Spinal cord (tissue), 10 donors: ENCODE measurements around the gene EPHB2. TPM values are rescaled to one million over a fixed set of nuclear protein-coding genes. Genes with fewer than 3 reads are reported as not detected.

ENCODE experiments used
- DNase-seq, 6 donors: peaks; one replicate each; pipeline versions ENCODE4 v3.0.0 to v3.0.0-alpha.2; 2013 to 2015; ENCODE audit warnings: low spot score in 6 of 6, low read depth in 4 of 6
- H3K27ac ChIP-seq: one replicate; pipeline ENCODE4 v1.5.1; 2013; ENCODE audit warnings: low read depth, low read length, control low read depth
- H3K27me3 ChIP-seq: one replicate; pipeline ENCODE4 v1.6.1; 2013; ENCODE audit warnings: low read length; ENCODE audit not compliant: control insufficient read depth, insufficient read depth
- H3K36me3 ChIP-seq: one replicate; pipeline ENCODE4 v1.6.1; 2013; ENCODE audit warnings: low read length; ENCODE audit not compliant: control insufficient read depth, insufficient read depth
- H3K4me1 ChIP-seq: one replicate; pipeline ENCODE4 v1.6.1; 2013; ENCODE audit warnings: low read length; ENCODE audit not compliant: control insufficient read depth, insufficient read depth
- H3K4me3 ChIP-seq: one replicate; pipeline ENCODE4 v1.5.1; 2013; ENCODE audit warnings: low read depth, low read length, control low read depth
- H3K9me3 ChIP-seq: one replicate; pipeline ENCODE4 v1.6.1; 2013; ENCODE audit warnings: low read length; ENCODE audit not compliant: control insufficient read depth, insufficient read depth
- WGBS: methylation state at CpG from one replicate; pipeline ENCODE4 v1.1.5; 2013; ENCODE audit warnings: missing lambda C conversion rate; ENCODE audit not compliant: insufficient coverage; 5-methylcytosine and 5-hydroxymethylcytosine counted together
- polyA plus RNA-seq, 2 donors: library from polyadenylated mRNA; unstranded; fragments of 120-200 nt; gene quantifications; one replicate each; pipeline ENCODE4 v1.2.1, GENCODE V29; 2013; ENCODE audit not compliant: insufficient read length in 2 of 2
- total RNA-seq, 2 donors: library from RNA; depleted of rRNA in 1 of 2; stranded (reverse); fragments of 120-200 nt in 1 of 2; fragments of >200 nt in 1 of 2; gene quantifications; one replicate each; pipeline versions ENCODE4 v1.2.3 to v1.2.4, GENCODE V29; 2013 to 2014
- donor health status: healthy.

The EPHB2 gene
- total and polyA plus RNA-seq, 4 donors, result 22.2 to 44.4 (median 33.3) TPM

DNA sequence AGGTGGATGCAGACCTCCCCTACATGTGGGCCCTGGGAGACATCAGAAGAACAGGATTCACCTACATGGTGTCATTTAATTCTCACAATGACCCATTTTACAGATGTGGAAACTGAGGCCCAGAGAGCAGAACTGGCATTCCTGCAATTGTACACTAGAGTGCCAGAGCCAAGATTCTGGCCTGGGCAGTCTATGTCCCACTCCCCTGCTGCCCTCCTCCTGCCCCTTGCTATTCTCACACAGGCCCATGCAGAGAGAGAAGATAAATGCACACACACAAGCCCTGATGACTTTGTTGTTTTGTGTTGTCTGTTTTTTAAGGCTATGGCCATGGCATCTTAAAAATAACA lies 64.2 kb downstream of the EPHB2 start:
- no peaks in the 10 kb centered on the region for H3K27me3 ChIP-seq
- DNase-seq, result no peak
- H3K4me3 ChIP-seq, result no peak overlapping the region
- H3K9me3 ChIP-seq, result no peaks in the 10 kb centered on the region
- H3K4me1 ChIP-seq, result peaks cover 84% of the 10 kb centered on the region
- peak overlapping the region; percentile 80 for H3K27ac ChIP-seq
- no peaks in the 10 kb centered on the region for H3K36me3 ChIP-seq

DNA sequence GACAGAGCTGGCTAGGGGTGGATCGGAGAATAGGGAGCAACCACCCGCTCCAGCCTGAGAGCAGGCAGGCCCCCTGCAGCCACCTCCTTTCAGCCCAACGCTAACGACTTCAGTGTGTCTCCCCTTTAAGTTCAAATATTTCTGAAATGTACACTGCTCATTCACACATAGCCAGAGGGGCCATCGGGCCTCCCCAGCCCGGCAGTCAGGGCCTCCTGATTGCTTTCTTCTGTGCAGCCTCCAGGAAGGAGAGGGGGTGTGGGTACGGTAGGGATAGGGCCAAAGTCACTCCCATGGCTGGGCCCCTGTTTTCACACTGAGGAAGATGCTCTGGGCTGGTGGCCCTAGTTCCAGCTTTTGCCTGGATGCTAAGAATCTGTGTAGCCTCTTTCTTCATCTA lies 64.8 kb downstream of the EPHB2 start:
- 34% methylated on average over 6 of the region's 7 CpGs for WGBS
- Histone ChIP-seq H3K27me3 (no peaks in the 10 kb centered on the region), H3K9me3 (no peaks in the 10 kb centered on the region), H3K36me3 (no peaks in the 10 kb centered on the region), H3K4me3 (no peak overlapping the region), H3K4me1 (peaks cover 91% of the 10 kb centered on the region), H3K27ac (peak overlapping the region; percentile 10)
- no peak for DNase-seq

DNA sequence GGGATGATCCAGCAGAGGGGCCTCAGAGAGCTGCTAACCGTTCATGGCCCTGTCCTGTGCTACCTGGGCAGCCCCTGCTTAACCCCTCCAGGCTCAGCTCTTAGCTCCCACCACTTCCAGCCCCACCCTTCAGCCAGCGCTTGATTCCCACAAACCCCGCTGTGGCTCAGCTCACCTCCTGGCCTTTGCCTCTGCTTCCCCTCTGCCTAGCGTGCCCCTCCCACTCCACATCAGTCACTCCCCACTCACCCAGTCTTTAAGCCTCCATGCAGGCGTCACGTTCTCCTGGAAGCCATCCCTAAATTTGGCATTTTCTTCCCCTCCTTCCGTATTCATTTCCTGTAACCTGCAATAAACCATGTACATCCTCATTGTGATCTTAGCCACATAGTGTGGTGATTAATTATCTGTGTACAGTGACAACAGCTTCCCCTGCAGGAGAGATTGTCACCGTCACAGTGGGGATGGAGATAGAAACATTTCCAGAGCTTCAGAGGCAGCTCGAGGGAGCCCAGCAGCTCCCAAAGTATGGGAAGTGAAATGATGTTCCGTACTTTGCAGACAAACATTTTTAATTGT lies 65.5 kb downstream of the EPHB2 start:
- peak overlapping the region; percentile 10 for H3K27ac ChIP-seq
- H3K4me3 ChIP-seq, result no peak overlapping the region
- no peaks in the 10 kb centered on the region for H3K9me3 ChIP-seq
- no peaks in the 10 kb centered on the region for H3K27me3 ChIP-seq
- WGBS, result 57% methylated on average over 7 of the region's 10 CpGs
- no peaks in the 10 kb centered on the region for H3K36me3 ChIP-seq
- peaks cover 97% of the 10 kb centered on the region for H3K4me1 ChIP-seq
- DNase-seq, result peak in 1 of 6 donors; percentile 76

DNA sequence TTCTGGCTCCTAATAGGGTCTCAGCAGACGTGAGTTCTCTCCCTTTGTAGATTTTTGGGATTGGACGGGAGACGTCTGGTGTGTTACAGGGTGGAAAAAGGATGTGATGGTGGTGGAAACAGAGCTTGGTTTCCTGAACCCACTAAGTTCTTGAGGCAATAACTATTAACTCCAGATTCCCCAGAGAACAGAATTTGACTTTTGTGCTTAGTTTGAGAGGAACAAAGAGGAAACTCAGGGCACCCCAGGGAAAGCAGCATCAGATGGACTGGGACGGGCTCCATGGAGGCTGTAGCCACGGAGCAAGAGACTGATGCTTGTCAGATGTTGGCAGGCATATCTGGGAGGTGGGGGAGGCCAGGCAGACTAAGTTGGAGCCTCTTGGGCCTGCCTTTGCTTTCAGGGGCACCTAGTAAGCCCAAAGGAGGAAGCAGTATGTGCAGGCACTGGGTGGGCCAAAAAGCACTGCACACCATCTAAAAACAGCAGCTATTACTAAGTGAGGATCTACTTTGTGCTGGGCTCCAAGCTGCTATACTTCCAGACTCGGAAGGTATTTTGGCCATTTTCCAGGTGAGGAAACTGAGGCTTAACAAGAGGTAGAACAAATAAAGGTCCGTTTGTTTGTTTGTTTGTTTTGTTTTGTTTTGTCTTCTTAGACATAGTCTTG lies 66.9 kb downstream of the EPHB2 start:
- H3K4me1 ChIP-seq, result peaks cover 90% of the 10 kb centered on the region
- H3K36me3 ChIP-seq, result no peaks in the 10 kb centered on the region
- WGBS, result 70% methylated on average over 4 of the region's 7 CpGs
- no peaks in the 10 kb centered on the region for H3K27me3 ChIP-seq
- DNase-seq, result no peak
- no peak overlapping the region for H3K4me3 ChIP-seq
- no peak overlapping the region for H3K27ac ChIP-seq
- no peaks in the 10 kb centered on the region for H3K9me3 ChIP-seq

DNA sequence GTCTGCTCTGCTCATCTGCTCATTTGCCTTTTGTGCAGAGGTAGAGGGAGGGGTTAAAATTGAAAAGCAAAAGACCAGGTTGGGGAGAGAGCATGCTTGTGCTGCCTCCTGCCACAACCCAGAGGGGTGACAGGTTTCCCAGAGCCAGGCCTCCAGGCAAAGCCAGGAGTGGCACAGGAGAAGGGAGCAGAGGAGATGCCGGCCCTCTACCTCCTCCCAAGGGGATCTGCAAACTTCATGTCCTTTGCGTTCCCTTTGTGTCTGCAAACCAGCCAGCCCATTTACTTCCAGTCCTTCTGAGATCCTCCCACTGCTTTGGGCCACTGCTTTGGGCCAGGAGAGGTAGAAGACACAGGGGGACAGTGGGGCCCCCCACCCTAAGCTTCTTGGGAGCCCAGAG lies 67.8 kb downstream of the EPHB2 start:
- Histone ChIP-seq H3K9me3 (no peaks in the 10 kb centered on the region), H3K36me3 (peaks cover 4% of the 10 kb centered on the region), H3K4me1 (peaks cover 90% of the 10 kb centered on the region), H3K4me3 (no peak overlapping the region), H3K27me3 (no peaks in the 10 kb centered on the region), H3K27ac (peak overlapping the region; percentile 85)
- 7% methylated on average over 2 of the region's 2 CpGs for WGBS
- DNase-seq, result no peak

DNA sequence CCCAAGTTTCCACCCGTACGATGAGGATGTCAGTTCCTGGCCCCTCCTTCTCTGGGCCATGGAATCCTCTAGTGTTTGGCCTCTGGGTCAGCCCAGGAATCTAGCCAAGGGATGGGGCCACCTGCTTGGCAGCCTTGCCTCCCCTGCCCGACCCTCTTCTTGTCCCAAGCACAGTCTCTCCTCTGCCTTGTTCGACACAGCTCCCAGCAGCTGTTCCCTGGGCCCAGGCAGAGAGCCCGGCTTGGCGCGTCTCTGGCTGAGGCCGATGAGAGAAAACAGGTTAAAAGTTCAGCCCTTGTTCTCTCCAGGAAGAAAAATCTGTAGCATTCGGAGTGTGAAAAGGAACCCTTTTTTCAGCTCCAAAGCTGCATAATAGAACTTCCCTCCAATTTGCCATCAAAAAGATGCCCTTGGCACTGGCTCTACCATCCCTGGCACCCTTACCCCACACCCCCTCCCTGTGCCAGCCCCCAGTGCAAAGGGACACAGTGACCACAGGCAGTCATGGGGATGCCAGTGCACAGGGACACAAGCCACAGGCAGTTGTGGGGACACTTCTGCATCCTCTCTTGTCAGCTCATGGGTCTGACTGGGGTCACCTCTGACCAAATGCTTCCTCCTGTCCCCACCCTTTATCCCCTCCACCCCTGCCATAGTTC lies 68.4 kb downstream of the EPHB2 start:
- no peaks in the 10 kb centered on the region for H3K9me3 ChIP-seq
- peaks cover 10% of the 10 kb centered on the region for H3K36me3 ChIP-seq
- H3K4me3 ChIP-seq, result no peak overlapping the region
- H3K4me1 ChIP-seq, result peaks cover 86% of the 10 kb centered on the region
- 16% methylated on average over 9 of the region's 9 CpGs for WGBS
- H3K27me3 ChIP-seq, result no peaks in the 10 kb centered on the region
- peak overlapping the region; percentile 85 for H3K27ac ChIP-seq
- peak in 5 of 6 donors; percentile 70 to 93 (median 73) for DNase-seq

DNA sequence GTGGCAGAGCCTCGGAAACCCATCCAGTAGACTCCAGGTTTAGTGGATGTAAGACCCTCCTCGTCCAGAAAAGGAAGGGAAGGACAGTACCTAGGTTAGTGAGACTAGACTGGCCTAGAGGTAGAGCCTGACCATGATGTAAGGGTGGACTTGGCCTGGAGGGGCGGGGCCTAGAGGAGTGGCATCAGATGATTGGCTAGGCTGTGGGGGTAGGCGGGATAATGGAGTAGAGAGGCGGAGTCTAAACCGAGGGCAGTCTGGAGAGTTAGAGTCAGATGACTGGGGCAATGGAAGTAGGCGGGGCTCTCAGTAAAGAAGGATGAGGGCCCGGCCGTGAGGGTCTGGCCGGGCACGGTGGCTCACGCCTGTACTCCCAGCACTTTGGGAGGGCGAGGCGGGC lies 70.1 kb downstream of the EPHB2 start:
- Histone ChIP-seq H3K4me1 (peaks cover 69% of the 10 kb centered on the region), H3K27ac (no peak overlapping the region), H3K27me3 (no peaks in the 10 kb centered on the region), H3K4me3 (no peak overlapping the region), H3K9me3 (no peaks in the 10 kb centered on the region), H3K36me3 (peaks cover 21% of the 10 kb centered on the region)
- peak in 1 of 6 donors; percentile 52 for DNase-seq
- 73% methylated on average over 10 of the region's 14 CpGs for WGBS

DNA sequence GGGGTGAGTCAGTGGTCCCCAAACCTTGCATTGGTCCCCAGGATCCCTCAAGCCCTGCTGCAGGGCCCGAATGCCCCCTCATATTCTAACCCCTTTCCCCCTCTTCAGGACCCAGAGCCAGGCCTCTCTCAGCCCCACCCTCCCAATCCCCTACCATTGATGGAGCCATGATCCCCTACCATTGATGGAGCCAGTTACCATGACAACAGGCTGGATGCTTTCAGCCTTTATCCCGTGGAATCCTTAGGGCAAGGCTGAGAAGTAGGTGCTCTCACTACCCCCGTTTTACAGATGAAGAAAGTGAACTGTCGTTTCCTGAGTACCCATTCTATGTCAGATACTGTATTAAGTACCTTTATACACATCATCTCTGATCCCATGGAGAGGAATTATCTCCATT lies 70.8 kb downstream of the EPHB2 start:
- Histone ChIP-seq H3K27ac (no peak overlapping the region), H3K4me3 (no peak overlapping the region), H3K36me3 (peaks cover 21% of the 10 kb centered on the region), H3K27me3 (no peaks in the 10 kb centered on the region), H3K9me3 (no peaks in the 10 kb centered on the region), H3K4me1 (peaks cover 61% of the 10 kb centered on the region)
- peak in 1 of 6 donors; percentile 47 for DNase-seq
- WGBS, result 63% methylated on average over 1 of the region's 4 CpGs

DNA sequence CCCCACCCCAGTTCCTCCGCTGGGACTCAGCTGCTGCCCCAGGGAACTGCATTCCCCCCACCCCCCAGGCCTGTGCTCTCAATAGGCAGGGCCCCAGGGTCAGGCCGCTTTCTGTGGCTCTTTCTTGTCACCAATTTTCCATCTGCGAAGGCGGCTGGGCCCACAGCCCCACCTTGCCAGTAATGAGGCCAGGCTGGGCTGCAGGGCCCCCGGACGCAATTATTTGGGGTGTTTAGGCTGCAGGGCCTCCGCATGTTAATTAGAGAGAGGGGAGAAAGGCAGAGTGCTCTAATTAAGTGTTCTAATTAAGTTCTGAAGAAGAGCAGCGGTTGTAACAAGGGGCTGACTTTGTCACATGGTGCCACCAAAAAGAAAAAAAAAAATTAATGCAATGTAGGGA lies 71.8 kb downstream of the EPHB2 start:
- H3K36me3 ChIP-seq, result peaks cover 24% of the 10 kb centered on the region
- H3K4me3 ChIP-seq, result no peak overlapping the region
- H3K27me3 ChIP-seq, result no peaks in the 10 kb centered on the region
- no peaks in the 10 kb centered on the region for H3K9me3 ChIP-seq
- 29% methylated on average over 4 of the region's 8 CpGs for WGBS
- H3K4me1 ChIP-seq, result peaks cover 55% of the 10 kb centered on the region
- no peak overlapping the region for H3K27ac ChIP-seq
- peak in 2 of 6 donors; percentile 64 to 84 for DNase-seq

DNA sequence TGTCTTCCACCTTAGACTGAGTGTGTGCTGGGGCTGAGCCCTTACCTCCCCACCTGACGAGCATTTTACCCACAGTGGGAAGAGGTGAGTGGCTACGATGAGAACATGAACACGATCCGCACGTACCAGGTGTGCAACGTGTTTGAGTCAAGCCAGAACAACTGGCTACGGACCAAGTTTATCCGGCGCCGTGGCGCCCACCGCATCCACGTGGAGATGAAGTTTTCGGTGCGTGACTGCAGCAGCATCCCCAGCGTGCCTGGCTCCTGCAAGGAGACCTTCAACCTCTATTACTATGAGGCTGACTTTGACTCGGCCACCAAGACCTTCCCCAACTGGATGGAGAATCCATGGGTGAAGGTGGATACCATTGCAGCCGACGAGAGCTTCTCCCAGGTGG lies 73.7 kb downstream of the EPHB2 start:
- Histone ChIP-seq H3K27me3 (no peaks in the 10 kb centered on the region), H3K4me1 (peaks cover 49% of the 10 kb centered on the region), H3K9me3 (no peaks in the 10 kb centered on the region), H3K27ac (no peak overlapping the region), H3K36me3 (peaks cover 26% of the 10 kb centered on the region), H3K4me3 (no peak overlapping the region)
- 98% methylated on average over 16 of the region's 19 CpGs for WGBS
- no peak for DNase-seq
